IMR-90 (cell line): ENCODE results near the gene PPFIA1. TPM values are rescaled to one million over a fixed set of nuclear protein-coding genes. Genes with fewer than 3 reads are reported as not detected.

Experiments
- ATAC-seq: fragments of 200-7000 bp; cut with Tn5 transposase; 2 replicates; pipeline ENCODE4 v1.9.1; 2020; ENCODE audit warnings: low read depth, mild to moderate bottlenecking, moderate library complexity
- BruUV-seq: library from RNA; stranded (reverse); fragments of 400-500 nt; replicated peaks from 2 replicates; lab custom pipeline; 2021; lab: Mats Ljungman, UMichigan
- CTCF ChIA-PET: fragments of 300-600 bp; formaldehyde crosslinking; extraction: SDS; loops from one replicate; lab custom pipeline; 2021; ENCODE audit warnings: antibody characterized with exemption; lab: Yijun Ruan, JAX
- POLR2A ChIA-PET: fragments of 300-600 bp; sonication (Branson Sonifier 250); formaldehyde crosslinking; loops from one replicate; lab custom pipeline; 2022; ENCODE audit warnings: antibody characterized with exemption; ENCODE audit not compliant: unreplicated experiment; lab: Charles Lee
- DNase-seq: peaks from one replicate; pipeline ENCODE4 v3.0.0; 2013
- H2AFZ ChIP-seq: replicated peaks from 2 replicates; pipeline ENCODE3; 2013; ENCODE audit warnings: low read length, mild to moderate bottlenecking; ENCODE audit not compliant: poor library complexity
- H2AK5ac ChIP-seq: 2 replicates; pipeline ENCODE4 v1.6.1; 2013; ENCODE audit warnings: low read depth, low read length, inconsistent platforms
- H2AK9ac ChIP-seq: replicated peaks from 2 replicates; pipeline ENCODE3; 2013; ENCODE audit warnings: mild to moderate bottlenecking, low read depth, low read length, moderate library complexity; ENCODE audit not compliant: poor library complexity
- H2BK120ac ChIP-seq: 2 replicates; pipeline ENCODE4 v1.6.1; 2013; ENCODE audit warnings: low read depth, low read length, inconsistent platforms
- H2BK15ac ChIP-seq: 3 replicates; pipeline ENCODE4 v1.6.1; 2013; ENCODE audit warnings: low read depth, low read length, inconsistent platforms
- H2BK20ac ChIP-seq: 2 replicates; pipeline ENCODE4 v1.6.1; 2013; ENCODE audit warnings: low read depth, mild to moderate bottlenecking, inconsistent platforms, low read length, moderate library complexity
- H2BK5ac ChIP-seq: 2 replicates; pipeline ENCODE4 v1.6.1; 2013; ENCODE audit warnings: mild to moderate bottlenecking, low read depth, low read length, inconsistent platforms; ENCODE audit not compliant: poor library complexity, severe bottlenecking
- H3K14ac ChIP-seq: replicated peaks from 2 replicates; pipeline ENCODE4 v1.6.1; 2013; ENCODE audit warnings: low read depth, low read length, inconsistent platforms
- H3K18ac ChIP-seq: 2 replicates; pipeline ENCODE4 v1.6.1; 2013; ENCODE audit warnings: low read depth, low read length, control low read depth
- H3K23ac ChIP-seq: 2 replicates; pipeline ENCODE4 v1.6.1; 2013; ENCODE audit warnings: low read depth, low read length, inconsistent platforms
- H3K27ac ChIP-seq: 2 replicates; pipeline ENCODE4 v1.5.1; 2013; ENCODE audit warnings: mild to moderate bottlenecking, control low read depth, low read length; ENCODE audit not compliant: insufficient read depth
- H3K27me3 ChIP-seq: 2 replicates; pipeline ENCODE4 v1.6.1; 2013; ENCODE audit warnings: low read length; ENCODE audit not compliant: control insufficient read depth, insufficient read depth
- H3K36me3 ChIP-seq: 2 replicates; pipeline ENCODE4 v1.6.1; 2013; ENCODE audit warnings: low read length, mixed read lengths; ENCODE audit not compliant: control insufficient read depth, insufficient read depth
- H3K4ac ChIP-seq: 2 replicates; pipeline ENCODE4 v1.6.1; 2013; ENCODE audit warnings: low read depth, low read length, inconsistent platforms
- H3K4me1 ChIP-seq: 2 replicates; pipeline ENCODE4 v1.6.1; 2013; ENCODE audit warnings: low read length, mixed read lengths; ENCODE audit not compliant: control insufficient read depth, insufficient read depth
- H3K4me2 ChIP-seq: 2 replicates; pipeline ENCODE4 v1.6.1; 2013; ENCODE audit warnings: low read depth, mild to moderate bottlenecking, control low read depth, low read length, moderate library complexity
- H3K4me3 ChIP-seq: 2 replicates; pipeline ENCODE4 v1.5.1; 2013; ENCODE audit warnings: low read depth, mild to moderate bottlenecking, control low read depth, low read length, moderate library complexity; ENCODE audit not compliant: insufficient read depth
- H3K56ac ChIP-seq: 2 replicates; pipeline ENCODE4 v1.6.1; 2013; ENCODE audit warnings: low read length, inconsistent platforms; ENCODE audit not compliant: insufficient read depth; ENCODE audit errors: extremely low read depth
- H3K79me1 ChIP-seq, 2 experiments: 2 replicates each; pipeline ENCODE4 v1.6.1; 2013; ENCODE audit warnings: low read length in 2 of 2, inconsistent platforms in 1 of 2, low read depth in 1 of 2
- H3K9ac ChIP-seq: 2 replicates; pipeline ENCODE4 v1.6.1; 2013; ENCODE audit warnings: low read depth, low read length, control low read depth
- H3K9me1 ChIP-seq: 2 replicates; pipeline ENCODE4 v1.6.1; 2013; ENCODE audit warnings: low read length, inconsistent platforms; ENCODE audit not compliant: insufficient read depth
- H3K9me3 ChIP-seq: 2 replicates; pipeline ENCODE4 v1.6.1; 2013; ENCODE audit warnings: low read length; ENCODE audit not compliant: control insufficient read depth, insufficient read depth
- H4K20me1 ChIP-seq: 2 replicates; pipeline ENCODE4 v1.6.1; 2013; ENCODE audit warnings: low read length, inconsistent platforms; ENCODE audit not compliant: insufficient read depth
- H4K5ac ChIP-seq: 2 replicates; pipeline ENCODE4 v1.6.1; 2013; ENCODE audit warnings: mild to moderate bottlenecking, low read depth, low read length, control low read depth
- H4K8ac ChIP-seq, 2 experiments: 2 replicates each; pipeline ENCODE4 v1.6.1; 2013; ENCODE audit warnings: low read depth in 2 of 2, low read length in 2 of 2, control low read depth in 1 of 2, inconsistent platforms in 1 of 2
- H4K91ac ChIP-seq: 2 replicates; pipeline ENCODE4 v1.6.1; 2013; ENCODE audit warnings: low read depth, low read length, inconsistent platforms; ENCODE audit not compliant: insufficient read depth
- BHLHE40 ChIP-seq: fragments of 150-350 bp; IDR thresholded peaks from 2 replicates; pipeline ENCODE4 v1.6.1; 2016; ENCODE audit warnings: mild to moderate bottlenecking, low read depth, low read length
- MAZ ChIP-seq: IDR thresholded peaks from 2 replicates; pipeline ENCODE4 v1.6.1; 2012; ENCODE audit warnings: low read depth, mild to moderate bottlenecking, low read length, improper control_type of control experiment, moderate library complexity, borderline replicate concordance
- MXI1 ChIP-seq: IDR thresholded peaks from 2 replicates; pipeline ENCODE4 v1.6.1; 2012; ENCODE audit warnings: low read depth, mild to moderate bottlenecking, low read length, moderate library complexity, borderline replicate concordance
- POLR2A ChIP-seq: IDR thresholded peaks from 2 replicates; pipeline ENCODE4 v1.6.1; 2012; ENCODE audit warnings: mild to moderate bottlenecking, low read depth, low read length
- RAD21 ChIP-seq: IDR thresholded peaks from 2 replicates; pipeline ENCODE4 v1.6.1; 2012; ENCODE audit warnings: low read length, improper control_type of control experiment
- WGBS, 2 experiments: methylation state at CpG; one replicate each; pipeline versions ENCODE4 v1.1.5 to v1.1.7; 2013; ENCODE audit warnings: missing lambda C conversion rate in 2 of 2; ENCODE audit not compliant: insufficient read length in 1 of 2; ENCODE audit errors: extremely low coverage in 2 of 2; 5-methylcytosine and 5-hydroxymethylcytosine counted together
- dilution Hi-C: fragments of 300-500 bp; cut with HindIII; formaldehyde crosslinking; loops from one replicate; pipeline ENCODE4 v1.14.3; 2018; ENCODE audit warnings: low sequenced_read_pairs; ENCODE audit not compliant: unreplicated experiment
- in situ Hi-C: fragments of 300-500 bp; cut with MboI; formaldehyde crosslinking; loops from 3 replicates; pipeline ENCODE4 v1.14.3; 2019; ENCODE audit warnings: low sequenced_read_pairs, inconsistent platforms, mixed read lengths
- intact Hi-C: fragments of 100-400 bp; cut with micrococcal nuclease; formaldehyde crosslinking; loops from 2 replicates; pipeline ENCODE4 v1.10.0; 2022
- polyA plus RNA-seq, 3 experiments: library from polyadenylated mRNA; depleted of rRNA; stranded (reverse); fragments of >200 nt; gene quantifications; 2 replicates each; pipeline ENCODE4 v1.2.3, GENCODE V29; 2012; ENCODE audit warnings: low replicate concordance in 1 of 3
- total RNA-seq: library from RNA; depleted of rRNA; stranded (reverse); fragments of >200 nt; gene quantifications from 2 replicates; pipeline ENCODE4 v1.2.3, GENCODE V29; 2012

The PPFIA1 gene
- total and polyA plus RNA-seq, 2 of the 4 experiments (the other 2 are of a cell fraction) = 25.6 to 37.2 TPM

GRCh38 chr11:70413151-70413550 is 142.7 kb downstream of the PPFIA1 start:
- ChIA-PET CTCF (no interaction called here), POLR2A (no interaction called here)
- intact Hi-C loops (no loop called here), in situ Hi-C loops (no loop called here), dilution Hi-C loops (no loop called here)
- no peak overlapping the region for H4K91ac ChIP-seq
- peaks cover 32 to 86% of the 10 kb centered on the region in 2 experiments for H3K79me1 ChIP-seq
- H2AK9ac ChIP-seq = no peak overlapping the region
- no peak overlapping the region for H4K8ac ChIP-seq
- H3K27ac ChIP-seq = no peak overlapping the region
- H3K9me3 ChIP-seq = no peaks in the 10 kb centered on the region
- H3K14ac ChIP-seq = no peak overlapping the region
- H3K18ac ChIP-seq = no peak overlapping the region
- no peak overlapping the region for H2AFZ ChIP-seq
- ATAC-seq (no peak), DNase-seq (no peak)
- no peak overlapping the region for H3K4me2 ChIP-seq
- TF ChIP-seq RAD21 (no peak), POLR2A (no peak), BHLHE40 (no peak), MXI1 (no peak), MAZ (no peak)
- H3K4me3 ChIP-seq = no peak overlapping the region
- no peak overlapping the region for H2BK120ac ChIP-seq
- no peaks in the 10 kb centered on the region for H3K27me3 ChIP-seq
- H2BK5ac ChIP-seq = no peak overlapping the region
- H3K4me1 ChIP-seq = peaks cover 6% of the 10 kb centered on the region
- no TSS peak for BruUV-seq
- H3K56ac ChIP-seq = no peak overlapping the region
- no peak overlapping the region for H2AK5ac ChIP-seq
- H2BK15ac ChIP-seq = no peak overlapping the region
- H3K23ac ChIP-seq = no peak overlapping the region
- H4K20me1 ChIP-seq = peaks cover 90% of the 10 kb centered on the region
- H2BK20ac ChIP-seq = no peak overlapping the region
- H4K5ac ChIP-seq = no peak overlapping the region
- no peak overlapping the region for H3K9ac ChIP-seq
- no peak overlapping the region for H3K4ac ChIP-seq
- H3K36me3 ChIP-seq = peaks cover 89% of the 10 kb centered on the region
- H3K9me1 ChIP-seq = no peaks in the 10 kb centered on the region; the same call in 1 of the 2 replicates
- WGBS, 2 experiments = 100% methylated on average over 5 of the region's 10 CpGs; no CpG with 5 or more reads in 1 of the 2 experiments
